HG02763 (cell line): Measurements from ENCODE around the gene PRTFDC1.
"Not testable (repeated sequence)": the region's sequence is repeated elsewhere in the genome, so short reads cannot be mapped to it uniquely, and the experiment has no call there.

Experiments used
- ATAC-seq: cut with Tn5 transposase; IDR thresholded peaks from one replicate; pipeline ENCODE4 v1.9.1; 2021; ENCODE audit warnings: mild to moderate bottlenecking, moderate library complexity; ENCODE audit not compliant: unreplicated experiment

Gene PRTFDC1

DNA sequence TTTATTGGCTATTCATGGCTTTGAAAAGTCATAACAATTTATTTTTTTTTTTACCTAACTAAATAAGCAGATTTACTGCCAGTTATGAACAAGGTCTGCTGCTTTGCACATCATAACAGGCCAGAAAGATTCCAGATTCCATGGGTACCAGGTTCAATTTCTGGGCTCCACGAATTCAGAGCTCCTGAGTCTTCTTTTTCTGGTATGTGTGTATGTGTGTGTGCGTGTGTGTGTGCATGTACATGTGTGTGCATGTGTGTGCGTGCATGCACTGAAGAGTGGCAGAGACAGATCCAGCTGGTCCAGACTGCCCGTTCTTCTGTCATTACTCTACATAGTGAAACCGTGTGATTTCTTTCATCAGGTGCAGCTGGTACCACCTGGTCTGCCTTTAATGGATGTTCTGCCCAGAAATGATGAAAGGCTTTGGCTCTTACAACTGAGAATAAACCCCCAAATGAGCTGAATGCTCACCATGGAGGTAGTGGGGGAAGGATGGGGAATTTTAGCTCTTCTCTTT lies 14.6 kb upstream of the PRTFDC1 start:
- no peak for ATAC-seq

DNA sequence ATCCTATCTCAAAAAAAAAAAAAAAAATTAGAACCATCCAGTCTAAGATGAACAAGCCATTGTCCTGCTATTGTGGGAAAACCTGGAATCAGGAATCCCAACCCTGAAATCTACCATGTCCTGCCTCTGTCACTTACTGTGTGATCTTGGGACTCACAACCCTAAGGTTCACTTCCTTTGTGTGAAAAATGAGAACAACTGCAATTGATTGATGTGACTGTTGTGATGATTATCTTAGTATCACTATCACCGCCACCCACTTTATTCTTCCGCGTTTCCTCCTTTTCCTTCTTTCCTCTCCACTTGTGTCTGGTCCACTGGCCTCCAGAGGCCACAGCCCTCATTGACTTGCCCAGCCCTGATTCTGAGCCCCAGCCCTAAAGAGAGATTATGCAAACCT lies 12.6 kb upstream of the PRTFDC1 start:
- ATAC-seq, result no peak

DNA sequence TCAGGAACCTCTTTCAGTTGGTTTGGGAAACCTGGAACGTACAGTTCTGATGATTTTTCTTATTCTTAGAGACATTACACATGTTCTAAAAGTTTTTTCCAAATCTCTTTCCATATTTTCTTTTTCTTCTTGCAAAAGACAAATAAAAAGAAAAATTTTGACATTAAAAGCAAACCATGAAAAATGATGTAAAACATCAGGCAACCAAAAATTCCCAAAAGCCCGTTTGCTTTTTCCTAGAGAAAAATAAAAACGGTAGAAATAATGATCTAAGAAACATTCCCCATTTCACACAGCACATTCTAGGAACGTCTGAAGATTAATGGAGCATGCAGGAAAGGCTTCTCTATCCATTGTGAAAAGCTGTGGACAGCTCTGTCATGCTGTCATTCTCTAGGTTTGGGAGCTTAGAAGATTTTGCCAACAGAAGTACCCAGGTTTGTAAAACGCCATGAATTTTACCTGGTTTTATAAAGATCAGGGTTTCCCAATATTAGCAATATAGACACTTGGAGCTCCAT lies 11.2 kb upstream of the PRTFDC1 start:
- ATAC-seq, result no peak

- no peak for ATAC-seq
Measured at GRCh38 chr10:24962995-24963394, 10.6 kb upstream of the PRTFDC1 start.

GRCh38 chr10:24961582-24961981 lies 9.2 kb upstream of the PRTFDC1 start:
- ATAC-seq, result no peak

- no peak for ATAC-seq
Measured at GRCh38 chr10:24959382-24959730, 7.0 kb upstream of the PRTFDC1 start.

- ATAC-seq, result no peak
Measured at GRCh38 chr10:24958721-24959381, 6.4 kb upstream of the PRTFDC1 start.

DNA sequence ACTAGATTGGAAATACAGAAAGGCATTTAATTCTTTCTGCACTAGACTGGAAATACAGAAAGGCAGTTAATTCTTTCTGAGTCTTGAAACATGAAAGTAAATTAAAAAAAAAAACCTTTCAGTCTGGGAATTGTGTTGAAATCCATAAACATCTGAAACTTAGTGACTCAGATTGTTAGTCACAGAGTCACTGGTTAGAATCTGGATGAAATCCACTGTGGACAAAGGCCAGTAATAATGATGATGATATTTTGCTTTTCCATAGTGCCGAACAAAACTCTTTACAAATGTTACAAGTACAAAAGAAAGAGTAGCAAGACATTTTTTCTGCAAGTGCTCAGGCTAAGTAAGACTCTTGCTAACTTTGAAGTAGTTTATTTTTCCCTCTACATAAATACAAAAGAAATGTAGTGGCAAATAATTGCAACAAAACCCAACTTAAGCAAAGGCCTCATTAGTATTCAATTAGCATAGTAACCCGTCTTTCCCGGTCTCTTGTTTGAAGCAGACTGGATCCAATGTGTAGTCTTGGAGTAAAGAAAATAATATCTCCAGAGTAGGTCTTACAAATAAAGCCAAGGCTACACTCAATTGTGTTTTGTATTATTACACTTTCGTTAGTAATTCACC lies 5.8 kb upstream of the PRTFDC1 start:
- no peak for ATAC-seq

GRCh38 chr10:24957624-24958051 lies 5.2 kb upstream of the PRTFDC1 start:
- ATAC-seq, result not testable (repeated sequence)

GRCh38 chr10:24953675-24954074 lies 1.3 kb upstream of the PRTFDC1 start:
- ATAC-seq, result no peak

DNA sequence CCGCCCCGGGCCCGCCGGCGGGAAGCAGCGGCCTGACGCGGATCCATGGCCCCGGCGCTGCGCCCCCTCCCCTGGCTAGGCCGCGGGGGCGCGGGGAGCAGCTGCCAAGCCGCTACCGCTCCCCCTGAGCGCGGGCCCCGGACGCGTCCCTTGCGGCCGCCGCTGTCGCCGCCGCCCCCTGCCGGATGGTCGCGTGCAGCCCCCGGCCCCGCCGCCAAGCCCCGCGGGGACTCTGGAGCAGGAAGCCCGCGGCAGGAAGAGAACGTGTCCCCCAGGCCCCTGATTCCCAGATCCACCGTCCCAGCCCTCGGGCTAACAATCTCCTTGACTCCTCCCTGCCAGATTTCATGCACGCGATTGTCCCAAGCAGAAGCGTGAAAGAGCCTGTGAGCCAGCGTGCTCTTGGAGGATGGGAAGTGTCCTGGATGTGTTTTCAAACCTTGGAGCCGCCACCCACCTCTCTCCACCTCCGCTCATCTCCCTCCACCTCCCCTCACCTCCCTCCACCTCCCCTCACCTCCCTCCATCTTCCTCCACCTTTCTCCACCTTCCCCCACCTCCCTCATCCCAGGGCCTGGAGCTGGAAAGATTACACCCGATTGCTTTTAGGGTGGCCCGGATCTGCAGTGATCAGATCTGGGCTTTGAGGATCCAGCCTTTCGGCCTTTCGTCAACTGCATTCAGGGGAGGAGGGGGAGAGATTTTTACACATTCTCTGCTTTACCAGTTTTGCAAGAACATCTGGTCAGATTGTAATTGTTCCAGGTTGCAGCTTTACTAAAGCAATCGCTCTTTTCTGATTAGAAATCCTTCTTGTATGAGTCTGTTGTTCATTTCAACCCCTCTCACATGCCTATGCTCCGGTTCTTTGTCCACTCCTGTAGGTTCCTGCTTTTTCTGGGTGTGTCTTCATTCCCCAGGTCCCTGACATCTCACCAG lies 570 bp upstream of the PRTFDC1 start:
- ATAC-seq, result peak; percentile 73

- no peak for ATAC-seq
Measured at GRCh38 chr10:24951201-24952142, 934 bp downstream of the PRTFDC1 start.

GRCh38 chr10:24950439-24950838 lies 2.0 kb downstream of the PRTFDC1 start:
- ATAC-seq, result no peak

GRCh38 chr10:24949616-24950015 lies 2.8 kb downstream of the PRTFDC1 start:
- ATAC-seq, result no peak

DNA sequence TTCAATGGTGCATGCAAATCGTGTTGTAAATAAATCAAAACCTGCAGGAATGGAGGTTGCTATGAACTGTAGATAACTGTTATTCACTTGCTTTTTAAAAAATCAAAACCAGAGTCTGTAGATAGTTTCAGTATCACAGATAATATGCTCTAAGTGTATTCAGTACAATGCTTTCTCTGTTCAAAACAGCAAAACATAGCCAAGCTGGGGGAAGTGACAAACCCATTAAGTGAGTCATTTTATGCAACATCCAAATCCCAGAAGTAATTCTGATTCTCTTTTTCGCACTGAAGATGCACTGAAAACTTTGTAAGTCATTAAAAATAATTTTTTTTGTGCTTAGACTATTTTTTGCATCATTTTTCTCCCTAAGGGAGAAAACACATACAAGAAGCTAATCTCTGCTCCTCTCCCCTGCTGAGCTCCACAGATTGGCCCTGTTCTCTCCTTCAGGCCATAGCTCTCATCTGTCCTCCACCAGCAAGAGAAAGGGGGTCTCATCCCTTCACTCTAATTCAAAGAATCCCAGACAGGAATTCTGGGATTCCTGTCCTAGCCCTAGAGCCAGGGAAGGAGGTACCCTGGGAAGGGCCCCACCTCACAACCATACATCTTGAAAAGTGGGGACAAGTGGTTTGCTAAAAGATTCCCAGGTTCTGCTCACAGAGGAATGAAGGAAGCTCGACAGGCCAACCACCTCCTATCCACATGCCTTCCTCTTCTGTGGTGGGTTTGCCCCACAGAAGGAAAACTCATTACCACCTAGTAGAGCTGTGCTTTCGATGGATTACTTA lies 4.9 kb downstream of the PRTFDC1 start:
- no peak for ATAC-seq

GRCh38 chr10:24944512-24945255 lies 7.7 kb downstream of the PRTFDC1 start:
- no peak for ATAC-seq

- ATAC-seq, result no peak
Measured at GRCh38 chr10:24938525-24938924, 13.9 kb downstream of the PRTFDC1 start.

DNA sequence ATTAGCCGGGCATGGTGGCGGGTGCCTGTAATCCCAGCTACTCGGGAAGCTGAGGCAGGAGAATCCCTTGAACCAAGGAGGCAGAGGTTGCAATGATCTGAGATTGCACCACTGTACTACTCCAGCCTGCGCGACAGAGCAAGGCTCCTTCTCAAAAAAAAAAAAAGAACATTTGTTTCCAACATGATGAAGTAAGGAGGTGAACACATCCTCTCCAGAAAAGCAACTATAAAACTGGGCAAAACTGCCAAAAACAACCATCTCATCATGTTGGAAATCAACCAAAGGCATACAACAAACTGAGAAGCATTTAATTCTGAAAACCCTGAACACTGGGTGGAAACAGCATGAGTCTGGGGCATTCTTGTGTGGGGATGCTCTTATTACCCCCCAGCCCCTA lies 14.3 kb downstream of the PRTFDC1 start:
- no peak for ATAC-seq
